ENCODE results near the gene POU6F2. TPM values are rescaled to one million over a fixed set of nuclear protein-coding genes. Genes with fewer than 3 reads are reported as not detected.

The POU6F2 gene
- total and polyA plus RNA-seq, 2 donors from 2014 or later, result 0.47 TPM; not detected in 1

DNA sequence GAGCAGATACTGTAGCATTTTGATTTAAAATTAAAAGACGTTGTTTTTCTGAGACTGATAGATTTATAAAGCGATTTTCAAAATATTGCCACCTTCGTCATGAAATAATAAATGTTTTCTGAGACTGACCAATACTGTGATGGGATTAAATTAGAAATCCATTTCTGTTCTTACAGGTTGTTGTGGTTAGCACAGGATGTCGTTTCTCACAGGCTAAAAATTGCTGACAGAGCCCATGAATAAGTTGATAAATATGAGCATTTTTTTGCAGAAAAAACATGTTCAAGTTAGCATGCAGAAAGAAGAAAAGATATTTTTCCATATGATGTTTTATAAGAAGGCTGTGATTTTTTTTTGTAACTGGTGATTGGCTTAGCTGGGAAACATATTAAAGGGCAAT, 66.8 kb downstream of the POU6F2 start:
- no peak for DNase-seq
- Histone ChIP-seq H3K9ac (ENCODE audit: low read length in 3 of 3) (no peak overlapping the region), H3K27me3 (ENCODE audit: control insufficient read depth, insufficient read depth, low read length) (no peaks in the 10 kb centered on the region), H3K36me3 (ENCODE audit: control insufficient read depth in 2 of 3, insufficient read depth in 3 of 3, low read length in 3 of 3) (no peaks in the 10 kb centered on the region), H3K4me3 (ENCODE audit: low read length in 3 of 3) (no peak overlapping the region), H3K9me3 (ENCODE audit: control insufficient read depth in 2 of 3, insufficient read depth in 1 of 3, low read length in 3 of 3) (no peaks in the 10 kb centered on the region), H3K27ac (ENCODE audit: low read depth in 2 of 2, low read length in 2 of 2) (no peak overlapping the region), H3K4me1 (ENCODE audit: control insufficient read depth in 2 of 3, insufficient read depth in 2 of 3, low read depth in 1 of 3, low read length in 3 of 3) (no peaks in the 10 kb centered on the region)
- intact Hi-C loops (cut with DNase I), result no loop called here
- no peak for FAIRE-seq
- TF ChIP-seq, protein P1, sequence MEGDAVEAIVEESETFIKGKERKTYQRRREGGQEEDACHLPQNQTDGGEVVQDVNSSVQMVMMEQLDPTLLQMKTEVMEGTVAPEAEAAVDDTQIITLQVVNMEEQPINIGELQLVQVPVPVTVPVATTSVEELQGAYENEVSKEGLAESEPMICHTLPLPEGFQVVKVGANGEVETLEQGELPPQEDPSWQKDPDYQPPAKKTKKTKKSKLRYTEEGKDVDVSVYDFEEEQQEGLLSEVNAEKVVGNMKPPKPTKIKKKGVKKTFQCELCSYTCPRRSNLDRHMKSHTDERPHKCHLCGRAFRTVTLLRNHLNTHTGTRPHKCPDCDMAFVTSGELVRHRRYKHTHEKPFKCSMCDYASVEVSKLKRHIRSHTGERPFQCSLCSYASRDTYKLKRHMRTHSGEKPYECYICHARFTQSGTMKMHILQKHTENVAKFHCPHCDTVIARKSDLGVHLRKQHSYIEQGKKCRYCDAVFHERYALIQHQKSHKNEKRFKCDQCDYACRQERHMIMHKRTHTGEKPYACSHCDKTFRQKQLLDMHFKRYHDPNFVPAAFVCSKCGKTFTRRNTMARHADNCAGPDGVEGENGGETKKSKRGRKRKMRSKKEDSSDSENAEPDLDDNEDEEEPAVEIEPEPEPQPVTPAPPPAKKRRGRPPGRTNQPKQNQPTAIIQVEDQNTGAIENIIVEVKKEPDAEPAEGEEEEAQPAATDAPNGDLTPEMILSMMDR (IDR thresholded peaks at IDR 0.05; ENCODE audit: borderline replicate concordance, extremely low read depth, insufficient read depth), result no peak

DNA sequence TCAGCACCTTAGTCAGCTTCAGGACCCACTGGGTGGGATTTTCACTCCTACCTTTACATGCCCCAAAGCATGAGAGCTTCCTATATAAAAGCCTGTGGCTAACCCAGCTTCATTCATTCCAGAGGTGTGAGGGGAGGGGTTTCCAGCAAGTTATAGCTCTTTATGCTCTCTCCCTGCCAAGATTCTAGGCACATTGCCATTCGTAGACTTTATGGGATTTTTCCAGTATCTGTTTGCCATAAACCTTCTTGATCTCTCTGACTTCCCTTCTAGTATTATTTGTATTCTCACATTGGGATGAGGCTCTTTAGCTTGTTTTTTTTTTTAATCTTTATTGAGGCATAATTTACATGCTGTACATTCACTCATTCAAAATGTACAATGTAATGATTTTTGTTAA, 67.5 kb downstream of the POU6F2 start:
- H3K9ac ChIP-seq (ENCODE audit: low read length in 3 of 3), result no peak overlapping the region
- no peaks in the 10 kb centered on the region for H3K9me3 ChIP-seq (ENCODE audit: control insufficient read depth in 2 of 3, insufficient read depth in 1 of 3, low read length in 3 of 3)
- no peaks in the 10 kb centered on the region for H3K4me1 ChIP-seq (ENCODE audit: control insufficient read depth in 2 of 3, insufficient read depth in 2 of 3, low read depth in 1 of 3, low read length in 3 of 3)
- H3K27me3 ChIP-seq (ENCODE audit: control insufficient read depth, insufficient read depth, low read length), result no peaks in the 10 kb centered on the region
- no peaks in the 10 kb centered on the region for H3K36me3 ChIP-seq (ENCODE audit: control insufficient read depth in 2 of 3, insufficient read depth in 3 of 3, low read length in 3 of 3)
- FAIRE-seq, result no peak
- no peak overlapping the region for H3K4me3 ChIP-seq (ENCODE audit: low read length in 3 of 3)
- intact Hi-C loops (cut with DNase I), result no loop called here
- TF ChIP-seq, protein P1 (IDR thresholded peaks at IDR 0.05; ENCODE audit: borderline replicate concordance, extremely low read depth, insufficient read depth), result no peak
- no peak overlapping the region for H3K27ac ChIP-seq (ENCODE audit: low read depth in 2 of 2, low read length in 2 of 2)
- DNase-seq, result no peak

DNA sequence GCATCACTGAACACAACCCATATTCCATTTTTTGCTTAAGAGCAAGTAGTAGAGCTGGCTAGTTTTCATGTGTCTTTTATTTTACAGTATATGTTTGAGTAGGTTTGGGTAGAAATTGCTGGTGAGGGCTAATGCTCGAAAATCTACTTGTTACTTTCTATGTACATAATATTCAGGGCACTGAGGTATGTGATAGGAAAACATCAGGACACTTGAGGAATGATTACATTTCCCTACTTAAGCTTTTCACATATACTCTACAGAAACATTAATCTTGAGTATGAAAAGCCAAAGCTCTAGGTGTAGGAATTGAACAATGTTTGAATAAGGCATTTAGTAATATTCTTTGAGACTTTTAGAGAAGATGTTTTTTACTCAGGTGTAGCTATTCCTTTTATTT, 73.6 kb downstream of the POU6F2 start:
- Histone ChIP-seq H3K9me3 (ENCODE audit: control insufficient read depth in 2 of 3, insufficient read depth in 1 of 3, low read length in 3 of 3) (no peaks in the 10 kb centered on the region), H3K4me1 (ENCODE audit: control insufficient read depth in 2 of 3, insufficient read depth in 2 of 3, low read depth in 1 of 3, low read length in 3 of 3) (no peaks in the 10 kb centered on the region), H3K4me3 (ENCODE audit: low read length in 3 of 3) (no peak overlapping the region), H3K9ac (ENCODE audit: low read length in 3 of 3) (no peak overlapping the region), H3K27ac (ENCODE audit: low read depth in 2 of 2, low read length in 2 of 2) (no peak overlapping the region), H3K36me3 (ENCODE audit: control insufficient read depth in 2 of 3, insufficient read depth in 3 of 3, low read length in 3 of 3) (no peaks in the 10 kb centered on the region), H3K27me3 (ENCODE audit: control insufficient read depth, insufficient read depth, low read length) (no peaks in the 10 kb centered on the region)
- no peak for FAIRE-seq
- intact Hi-C loops (cut with DNase I), result no loop called here
- DNase-seq, result no peak
- TF ChIP-seq, protein P1 (IDR thresholded peaks at IDR 0.05; ENCODE audit: borderline replicate concordance, extremely low read depth, insufficient read depth), result no peak

DNA sequence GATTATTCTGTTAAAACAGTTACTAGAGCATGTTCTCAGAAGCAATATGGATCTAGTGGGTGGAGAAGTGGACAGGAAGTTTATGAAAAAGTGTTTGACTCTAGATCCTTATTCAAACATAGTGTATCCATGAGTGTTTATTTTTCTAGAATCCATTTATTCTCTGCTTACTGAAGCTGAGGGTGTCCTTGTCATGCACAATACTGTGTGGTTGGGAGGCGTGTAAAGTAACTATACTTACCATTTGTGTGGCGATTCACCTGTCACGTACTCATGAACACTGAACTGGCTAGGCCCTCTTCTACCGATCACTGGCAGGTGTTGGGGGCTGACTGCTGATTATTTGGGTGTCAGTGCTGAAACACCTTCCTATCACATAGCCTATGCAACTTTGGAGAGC, 74.0 kb downstream of the POU6F2 start:
- no peak overlapping the region for H3K4me3 ChIP-seq (ENCODE audit: low read length in 3 of 3)
- H3K27ac ChIP-seq (ENCODE audit: low read depth in 2 of 2, low read length in 2 of 2), result no peak overlapping the region
- H3K27me3 ChIP-seq (ENCODE audit: control insufficient read depth, insufficient read depth, low read length), result no peaks in the 10 kb centered on the region
- intact Hi-C loops (cut with DNase I), result no loop called here
- TF ChIP-seq, protein P1 (IDR thresholded peaks at IDR 0.05; ENCODE audit: borderline replicate concordance, extremely low read depth, insufficient read depth), result no peak
- no peaks in the 10 kb centered on the region for H3K9me3 ChIP-seq (ENCODE audit: control insufficient read depth in 2 of 3, insufficient read depth in 1 of 3, low read length in 3 of 3)
- DNase-seq (no peak), FAIRE-seq (no peak)
- H3K36me3 ChIP-seq (ENCODE audit: control insufficient read depth in 2 of 3, insufficient read depth in 3 of 3, low read length in 3 of 3), result no peaks in the 10 kb centered on the region
- H3K9ac ChIP-seq (ENCODE audit: low read length in 3 of 3), result no peak overlapping the region
- no peaks in the 10 kb centered on the region for H3K4me1 ChIP-seq (ENCODE audit: control insufficient read depth in 2 of 3, insufficient read depth in 2 of 3, low read depth in 1 of 3, low read length in 3 of 3)

Data from kidney (tissue), 14 donors.